HG03571 (cell line): ENCODE data around the gene GLYATL3.
"Not testable (repeated sequence)": the region's sequence is repeated elsewhere in the genome, so short reads cannot be mapped to it uniquely, and the experiment has no call there.

Experiments
- ATAC-seq: cut with Tn5 transposase; IDR thresholded peaks from one replicate; pipeline ENCODE4 v1.9.1; 2021; ENCODE audit not compliant: unreplicated experiment

The GLYATL3 gene

DNA sequence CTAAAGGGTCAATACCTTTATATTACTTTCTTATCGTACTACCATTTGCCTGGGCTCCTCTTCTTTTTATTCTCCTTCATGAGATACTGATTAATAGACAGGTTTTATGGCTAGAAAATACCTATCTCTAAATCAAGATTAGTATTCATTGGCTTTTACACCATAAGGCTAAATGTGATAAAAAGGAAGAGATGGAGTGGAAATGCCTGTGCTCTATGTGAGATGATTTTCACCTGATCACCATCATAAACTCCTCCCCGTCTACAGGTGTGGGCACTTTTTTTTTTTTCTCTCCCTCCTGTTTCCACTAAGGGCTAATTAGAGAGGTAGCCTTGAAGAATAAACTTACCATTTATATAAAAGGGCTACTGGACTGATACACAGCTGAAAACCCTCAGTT, at the start of gene GLYATL3:
GLYATL3 (plus strand) TSS at position 301 of the 400 bp plus-strand sequence. CDS start 12,068 bp downstream, outside the sequence.
- ATAC-seq: no peak

DNA sequence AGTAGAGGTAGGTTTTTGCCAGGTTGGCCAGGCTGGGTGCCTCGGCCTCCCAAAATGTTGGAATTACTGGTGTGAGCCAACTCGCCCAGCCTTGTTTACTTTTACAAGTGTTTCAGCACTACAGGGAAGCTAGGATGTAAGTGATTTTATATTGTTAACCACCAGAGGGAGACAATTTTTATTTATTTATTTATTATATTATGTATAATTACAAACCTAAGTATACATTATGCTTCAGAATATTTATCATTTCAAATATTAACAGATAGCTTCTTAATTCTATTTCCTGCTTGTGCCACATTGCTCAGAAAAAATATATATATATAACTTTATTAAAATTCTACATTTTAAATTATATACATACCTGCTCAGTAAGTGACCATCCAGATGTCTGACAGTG, 46.5 kb upstream of the GLYATL3 start:
- ATAC-seq: no peak

DNA sequence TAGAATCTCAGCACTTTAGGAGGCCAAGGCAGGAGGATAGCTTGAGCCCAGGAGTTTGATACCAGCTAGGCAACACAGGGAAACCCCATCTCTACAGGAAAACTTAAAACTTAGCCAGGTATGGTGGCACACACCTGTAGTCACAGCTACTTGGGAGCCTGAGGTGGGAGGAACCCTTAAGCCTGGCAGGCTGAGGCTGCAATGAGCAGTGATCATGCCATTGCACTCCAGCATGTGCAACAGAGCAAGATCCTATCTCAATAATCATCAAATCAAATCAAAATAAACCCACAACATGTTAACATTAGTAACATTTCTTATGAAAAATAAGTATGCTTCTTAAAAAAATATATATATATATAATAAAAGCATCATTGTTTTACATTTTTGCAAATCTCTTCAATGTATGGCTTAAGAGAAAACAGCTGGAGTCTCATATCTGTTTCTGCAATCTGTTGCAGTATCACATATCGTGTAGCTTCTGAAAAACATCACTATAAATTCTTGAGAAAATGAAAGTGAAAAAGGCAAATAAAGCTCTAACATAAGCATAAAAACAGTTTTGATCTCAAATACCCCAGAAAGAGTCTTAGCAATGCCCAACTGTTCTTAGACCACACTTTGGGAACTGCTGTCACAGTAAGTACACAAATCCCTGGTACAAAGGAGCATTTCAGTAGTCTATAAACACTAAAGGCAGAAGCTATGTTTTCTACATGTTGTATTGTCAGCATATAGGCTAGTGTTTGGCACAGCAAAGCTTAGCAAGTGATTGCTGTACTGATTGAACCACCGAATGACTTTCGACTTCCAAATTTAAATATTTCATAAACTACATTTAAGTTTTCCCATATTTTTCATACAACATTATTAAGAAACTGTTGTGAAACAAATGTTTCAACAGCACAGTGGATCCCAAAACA, 44.7 kb upstream of the GLYATL3 start:
- no peak for ATAC-seq

DNA sequence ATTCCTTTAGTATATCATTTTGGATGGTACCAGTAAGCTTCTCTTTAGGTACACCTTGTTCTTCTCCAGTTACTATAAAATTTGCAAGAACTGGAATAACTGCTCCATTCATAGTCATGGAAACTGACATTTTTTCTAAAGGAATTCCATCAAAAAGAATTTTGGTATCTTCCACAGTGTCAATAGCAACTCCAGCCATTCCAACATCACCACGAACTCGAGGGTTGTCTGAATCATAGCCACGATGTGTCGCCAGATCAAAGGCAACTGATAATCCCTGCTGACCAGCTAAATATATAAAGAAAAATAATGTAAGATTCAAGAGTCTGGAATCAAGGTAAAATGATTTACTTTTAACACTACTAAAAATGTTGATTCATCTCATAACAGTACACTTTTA, 42.0 kb upstream of the GLYATL3 start:
- ATAC-seq: no peak

DNA sequence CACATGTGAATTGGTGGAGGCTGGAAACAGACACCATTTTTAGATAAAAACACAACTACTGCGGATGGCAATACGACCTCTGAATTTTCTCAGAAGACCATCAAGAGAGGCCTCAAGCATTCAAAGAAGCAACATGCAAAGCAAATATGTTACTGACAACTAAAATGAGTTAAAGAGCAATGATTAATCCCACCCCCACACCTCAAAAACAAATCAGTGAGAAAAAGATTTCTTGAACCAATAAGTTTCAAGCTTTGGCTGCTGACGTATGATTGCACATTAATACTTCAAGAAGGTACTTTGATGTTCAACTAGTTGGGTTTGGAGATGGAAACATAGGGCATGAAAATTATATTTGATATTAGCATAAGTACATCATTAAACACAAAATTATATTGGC, 37.7 kb upstream of the GLYATL3 start:
- ATAC-seq: no peak

DNA sequence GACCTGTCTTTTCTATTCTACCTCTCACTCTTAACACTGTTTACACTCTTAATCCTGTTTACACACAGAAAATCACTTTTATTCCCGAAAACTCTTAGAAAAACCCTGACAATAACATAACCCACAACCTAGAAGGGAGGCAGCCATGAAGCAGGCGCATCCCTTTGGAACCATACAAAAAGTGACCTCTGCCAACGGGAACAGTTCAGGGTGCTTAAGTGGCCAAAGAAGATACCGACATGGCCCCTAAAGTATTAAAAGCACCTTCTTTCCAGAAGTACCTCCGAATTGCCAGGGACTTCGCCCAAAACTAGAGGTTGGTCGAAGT, 37.2 kb upstream of the GLYATL3 start:
- peak; percentile 2 for ATAC-seq

DNA sequence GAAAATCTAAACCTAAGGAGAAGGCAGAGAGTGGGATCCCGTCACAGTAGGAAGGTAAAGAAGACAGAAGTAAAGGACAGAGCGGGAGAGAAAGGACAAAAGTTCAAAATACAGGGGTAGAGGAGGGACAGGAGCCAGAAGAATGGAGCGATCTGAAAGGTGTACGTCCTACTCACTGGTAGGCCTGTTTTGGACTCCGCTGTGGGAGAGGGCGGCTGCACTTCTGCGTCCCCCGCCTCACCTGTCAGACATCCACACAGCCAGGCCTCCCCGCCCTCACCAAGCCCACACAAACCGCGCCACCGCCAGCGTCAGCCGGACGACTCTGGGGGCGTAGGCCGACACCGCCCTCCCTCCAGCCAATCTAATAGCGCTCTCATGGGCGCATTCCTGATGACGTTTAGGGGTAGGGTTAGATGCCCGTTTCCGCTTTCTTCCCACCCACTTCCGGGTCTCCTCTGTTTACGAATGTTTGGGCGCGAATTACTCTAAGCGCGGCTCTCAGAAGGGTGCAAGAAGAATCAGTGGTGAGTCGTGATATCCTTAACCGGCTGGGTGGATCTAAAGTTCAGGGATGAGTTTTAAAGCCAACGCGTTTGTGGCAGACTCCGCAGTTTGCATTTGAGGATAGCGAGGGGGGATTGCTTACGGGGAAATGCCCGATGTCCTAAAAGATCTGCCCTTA, 36.7 kb upstream of the GLYATL3 start, which contains the start of the genes CENPQ and MMUT:
CENPQ (plus strand) TSS at position 444 of the 685 bp plus-strand sequence. CDS start 6,807 bp downstream, outside the sequence.
MMUT (minus strand) TSS at position 327 of the 685 bp plus-strand sequence. CDS start 3,787 bp downstream, outside the sequence.
- peak; percentile 99 for ATAC-seq

DNA sequence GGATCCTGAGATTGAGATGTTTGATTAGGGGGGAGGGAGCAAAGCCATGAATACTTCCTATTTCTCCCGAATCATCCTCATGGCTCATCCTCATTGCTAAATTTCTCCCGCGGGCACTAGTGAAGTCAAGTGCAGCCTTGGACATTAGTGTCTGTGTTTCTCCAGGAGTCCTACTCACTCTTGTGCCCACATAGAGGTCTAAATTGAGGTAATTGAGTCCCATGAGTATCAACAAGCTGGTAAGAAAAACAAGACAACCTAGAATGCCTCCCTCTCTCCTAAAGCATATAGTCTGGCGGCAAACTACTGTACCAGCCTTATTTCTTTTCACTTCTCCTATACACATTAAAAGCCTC, 36.1 kb upstream of the GLYATL3 start:
- no peak for ATAC-seq

DNA sequence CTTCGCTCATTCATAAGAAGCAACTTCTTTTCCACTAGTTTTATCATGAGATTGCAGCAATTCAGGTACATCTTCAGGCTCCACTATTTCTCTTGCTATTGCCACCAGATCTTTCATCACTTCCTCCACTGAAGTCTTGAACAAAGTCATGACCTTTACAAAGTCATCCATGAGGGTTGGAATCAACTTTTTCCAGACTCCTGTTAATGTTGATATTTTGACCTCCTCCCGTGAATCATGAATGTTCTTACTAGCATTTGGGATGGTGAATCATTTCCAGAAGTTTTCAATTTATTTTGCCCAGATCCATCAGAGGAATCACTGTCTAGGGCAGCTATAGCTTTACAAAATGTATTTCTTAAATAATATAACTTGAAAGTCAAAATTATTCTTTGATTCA, 35.0 kb upstream of the GLYATL3 start:
- ATAC-seq: no peak

DNA sequence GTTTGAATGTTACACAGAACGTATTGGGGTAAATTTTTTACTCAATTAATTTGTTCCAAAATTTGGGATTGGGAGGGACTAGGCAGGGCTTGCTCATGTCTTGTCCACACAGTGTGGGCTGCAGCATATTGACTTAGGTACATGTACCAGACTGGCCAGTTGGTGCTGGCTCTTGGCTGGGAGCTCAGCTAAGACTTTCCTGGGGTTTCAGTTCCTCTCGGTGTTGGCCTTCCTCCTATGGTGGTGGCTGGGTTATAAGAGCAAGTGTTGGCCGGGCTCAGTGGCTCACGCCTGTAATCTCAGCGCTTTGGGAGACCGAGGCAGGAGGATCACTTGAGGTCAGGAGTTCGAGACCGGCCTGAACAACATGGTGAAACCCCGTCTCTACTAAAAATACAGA, 31.7 kb upstream of the GLYATL3 start:
- no peak for ATAC-seq

DNA sequence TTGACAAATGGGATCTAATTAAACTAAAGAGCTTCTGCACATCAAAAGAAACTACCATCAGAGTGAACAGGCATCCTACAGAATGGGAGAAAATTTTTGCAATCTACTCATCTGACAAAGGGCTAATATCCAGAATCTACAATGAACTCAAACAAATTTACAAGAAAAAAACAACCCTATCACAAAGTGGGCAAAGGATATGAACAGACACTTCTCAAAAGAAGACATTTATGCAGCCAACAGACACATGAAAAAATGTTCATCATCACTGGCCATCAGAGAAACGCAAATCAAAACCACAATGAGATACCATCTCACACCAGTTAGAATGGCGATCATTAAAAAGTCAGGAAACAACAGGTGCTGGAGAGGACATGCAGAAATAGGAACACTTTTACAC, 23.2 kb upstream of the GLYATL3 start:
- ATAC-seq: not testable (repeated sequence)

DNA sequence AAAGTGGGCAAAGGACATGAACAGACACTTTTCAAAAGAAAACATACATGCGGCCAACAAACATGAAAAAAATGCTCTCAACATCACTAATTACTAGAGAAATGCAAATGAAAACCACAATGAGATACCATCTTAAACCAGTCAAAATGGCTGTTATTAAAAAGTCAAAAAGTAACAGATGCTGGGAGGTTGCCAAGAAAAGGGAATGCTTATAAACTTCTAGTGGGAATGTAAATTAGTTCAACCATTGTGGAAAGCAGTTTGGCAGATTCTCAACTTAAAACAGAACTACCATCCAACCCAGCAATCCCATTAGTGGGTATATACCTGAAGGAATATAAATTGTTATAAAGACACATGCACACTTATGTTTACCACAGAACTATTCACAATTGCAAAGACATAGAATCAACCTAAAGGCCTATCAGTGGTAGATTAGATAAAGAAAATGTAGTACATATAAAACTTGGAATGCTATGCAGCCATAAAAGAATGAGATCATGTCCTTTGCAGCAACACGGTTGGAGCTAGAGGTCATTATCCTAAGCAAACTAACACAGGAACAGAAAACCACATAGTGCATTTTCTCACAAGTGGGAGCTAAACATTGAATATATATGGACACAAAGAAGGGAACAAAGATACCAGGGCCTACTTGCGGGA, 20.3 kb upstream of the GLYATL3 start:
- ATAC-seq: no peak

DNA sequence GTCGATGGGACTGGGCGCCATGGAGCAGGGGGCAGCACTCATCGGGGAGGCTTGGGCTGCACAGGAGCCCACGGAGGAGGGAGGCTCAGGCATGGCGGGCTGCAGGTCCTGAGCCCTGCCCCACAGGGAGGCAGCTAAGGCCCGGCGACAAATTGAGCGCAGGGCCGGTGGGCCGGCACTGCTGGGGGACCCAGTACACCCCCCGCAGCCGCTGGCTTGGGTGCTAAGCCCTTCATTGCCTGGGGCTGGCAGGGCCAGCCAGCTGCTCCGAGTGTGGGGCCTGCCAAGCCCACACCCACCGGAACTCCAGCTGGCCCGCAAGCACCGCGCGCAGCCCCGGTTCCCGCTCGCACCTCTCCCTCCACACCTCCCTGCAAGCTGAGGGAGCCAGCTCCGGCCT, 17.9 kb upstream of the GLYATL3 start:
- not testable (repeated sequence) for ATAC-seq

DNA sequence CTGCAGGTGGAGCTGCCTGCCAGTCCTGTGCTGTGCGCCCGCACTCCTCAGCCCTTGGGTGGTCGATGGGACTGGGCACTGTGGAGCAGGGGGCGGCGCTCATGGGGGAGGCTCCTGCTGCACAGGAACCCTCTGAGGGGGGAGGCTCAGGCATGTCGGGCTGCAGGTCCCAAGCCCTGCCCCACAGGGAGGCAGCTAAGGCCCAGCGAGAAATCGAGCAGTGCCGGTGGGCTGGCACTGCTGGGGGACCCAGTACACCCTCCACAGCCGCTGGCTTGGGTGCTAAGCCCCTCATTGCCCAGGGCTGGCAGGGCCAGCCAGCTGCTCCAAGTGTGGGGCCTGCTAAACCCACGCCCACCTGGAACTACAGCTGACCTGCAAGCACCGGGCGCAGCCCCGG, 16.3 kb upstream of the GLYATL3 start:
- ATAC-seq: not testable (repeated sequence)

DNA sequence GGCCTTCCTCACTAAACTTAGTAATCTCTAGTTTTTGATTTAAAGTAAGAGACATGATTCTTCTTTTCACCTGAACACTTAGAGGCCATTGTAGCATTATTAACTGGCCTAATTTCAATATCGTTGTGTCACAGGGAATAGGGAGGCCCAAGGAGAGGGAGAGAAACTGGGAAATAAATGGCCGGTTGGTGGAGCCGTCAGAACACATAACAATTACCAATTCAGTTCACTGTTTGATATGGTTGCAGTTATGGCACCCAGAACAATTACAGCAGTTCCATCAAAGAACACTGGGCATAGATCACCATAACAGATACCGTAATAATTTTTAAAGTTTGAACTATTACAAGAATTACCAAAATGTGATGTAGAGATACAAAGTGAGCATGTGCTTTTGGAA, 9.1 kb upstream of the GLYATL3 start:
- no peak for ATAC-seq

DNA sequence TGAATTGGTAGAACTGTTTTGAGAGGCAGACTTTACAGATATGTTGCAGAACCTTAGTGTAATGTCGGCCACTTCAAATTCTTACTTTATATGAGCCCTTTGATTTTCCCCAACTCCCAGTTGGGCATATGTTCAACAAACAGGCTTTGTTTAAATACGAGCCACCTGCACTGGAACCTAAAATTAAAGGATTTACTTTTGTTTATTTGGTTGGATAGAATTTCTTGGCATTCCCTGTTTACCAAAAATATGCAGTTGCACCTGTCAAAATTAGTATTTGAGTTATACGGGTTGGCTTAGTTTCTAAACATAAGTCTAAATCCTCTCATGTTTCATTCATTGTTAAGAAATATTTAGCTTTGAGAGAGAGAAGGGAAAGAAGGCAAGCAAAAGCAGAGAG, 2.4 kb upstream of the GLYATL3 start:
- ATAC-seq: no peak

DNA sequence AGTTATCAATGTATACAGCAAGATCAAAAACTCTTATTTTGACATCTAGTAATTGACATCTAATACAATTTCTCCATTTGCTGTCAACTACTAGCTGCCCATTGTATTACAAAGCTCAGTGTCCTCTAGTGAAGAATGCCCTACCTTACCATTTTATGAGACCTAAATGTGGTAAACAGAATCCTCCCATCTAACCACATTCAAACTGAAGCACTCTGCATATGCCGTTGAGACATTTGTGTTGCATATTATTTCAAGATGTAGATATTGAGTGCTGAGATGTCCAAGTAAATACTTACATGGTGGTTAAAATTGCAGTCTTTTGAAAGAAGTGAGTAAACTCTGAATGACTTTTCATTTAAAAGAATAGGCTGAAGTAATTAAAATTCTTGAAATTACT, 597 bp upstream of the GLYATL3 start:
- ATAC-seq: no peak

DNA sequence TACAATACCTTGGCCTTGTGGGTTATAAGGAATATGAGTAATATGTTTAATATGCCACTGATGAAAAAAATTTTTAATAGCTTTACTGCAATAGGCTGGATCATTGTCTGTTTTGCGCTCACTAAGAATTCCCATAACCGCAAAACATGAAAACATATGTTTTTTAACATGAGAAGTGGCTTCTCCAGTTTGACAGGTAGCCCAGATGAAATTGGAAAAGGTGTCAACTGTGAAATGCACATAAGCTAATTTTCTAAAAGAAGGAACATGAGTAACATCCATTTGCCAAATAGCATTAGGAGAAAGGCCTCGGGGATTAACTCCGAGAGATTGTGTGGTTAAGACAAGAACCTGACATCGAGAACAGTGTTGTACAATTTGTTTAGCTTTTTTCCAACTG, 4.9 kb downstream of the GLYATL3 start:
- ATAC-seq: no peak

DNA sequence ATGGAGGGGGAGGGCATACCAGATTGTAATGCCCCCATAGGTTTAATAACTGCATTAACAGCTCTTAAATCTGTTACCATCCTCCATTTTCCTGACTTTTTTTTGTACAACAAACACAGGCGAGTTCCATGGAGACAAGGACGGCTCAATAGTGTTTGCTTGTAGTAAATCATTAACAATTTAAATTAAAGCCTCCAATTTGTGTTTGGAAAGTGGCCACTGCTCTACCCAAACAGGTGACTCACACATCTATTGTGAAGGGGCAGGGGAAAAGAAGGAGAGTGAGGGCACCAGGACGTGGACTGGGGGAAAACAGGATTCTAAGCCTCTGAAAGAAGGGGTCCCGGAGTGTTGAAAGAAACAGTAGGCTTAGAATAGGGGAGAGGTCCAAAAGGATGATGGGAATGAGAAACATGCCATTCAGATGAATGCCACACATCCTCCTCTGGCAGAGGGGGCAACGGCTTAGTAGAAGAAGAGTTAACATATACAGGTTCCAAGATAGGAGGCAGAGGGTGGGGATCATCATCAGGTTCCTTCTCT, 6.9 kb downstream of the GLYATL3 start:
- no peak for ATAC-seq

DNA sequence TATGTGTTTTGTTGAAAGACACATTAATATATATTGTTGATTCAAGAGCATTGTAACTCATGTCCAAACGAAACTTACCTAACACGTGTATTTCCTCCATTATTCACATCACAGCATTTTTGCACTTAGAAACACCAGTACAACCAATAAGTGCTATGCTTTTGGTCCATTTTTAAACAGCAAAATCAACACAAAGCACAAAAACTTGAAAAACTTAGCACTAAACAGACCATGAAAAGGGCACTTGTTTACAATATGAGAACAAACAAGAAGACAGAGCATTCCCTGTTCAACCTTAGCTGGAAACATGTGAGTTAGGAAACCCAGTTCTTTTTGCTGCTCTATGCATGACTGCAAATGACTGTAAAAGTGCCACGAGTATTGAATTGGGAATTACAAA, 9.6 kb downstream of the GLYATL3 start:
- ATAC-seq: no peak
